ENCODE data around the gene URGCP.

- TF ChIP-seq CTCF (IDR thresholded peaks at IDR 0.05) (no peak), EP300 (IDR thresholded peaks at IDR 0.05) (no peak), POLR2A (IDR thresholded peaks at IDR 0.05) (no peak), POLR2AphosphoS5 (IDR thresholded peaks at IDR 0.05) (no peak)
Observed at GRCh38 chr7:43876241-43876640, 30.2 kb downstream of the URGCP start.
